GM19351 (cell line): ENCODE results near the gene CYFIP2.

ENCODE experiments used
- ATAC-seq: cut with Tn5 transposase; IDR thresholded peaks from one replicate; pipeline ENCODE4 v1.9.1; 2021; ENCODE audit warnings: mild to moderate bottlenecking, moderate library complexity; ENCODE audit not compliant: unreplicated experiment

The CYFIP2 gene

GRCh38 chr5:157285310-157286035, 19.6 kb downstream of the CYFIP2 start:
- ATAC-seq: no peak

GRCh38 chr5:157286761-157287211, 20.9 kb downstream of the CYFIP2 start:
- no peak for ATAC-seq

- ATAC-seq: no peak
These were observed 22.7 kb downstream of the CYFIP2 start for GRCh38 chr5:157288405-157289163.

GRCh38 chr5:157289164-157289819, 23.4 kb downstream of the CYFIP2 start:
- no peak for ATAC-seq

GRCh38 chr5:157290156-157290980, 24.4 kb downstream of the CYFIP2 start:
- no peak for ATAC-seq

- peak; percentile 93 for ATAC-seq
These were observed 25.2 kb downstream of the CYFIP2 start for GRCh38 chr5:157290981-157291711.

GRCh38 chr5:157292599-157292998, 26.7 kb downstream of the CYFIP2 start:
- ATAC-seq: no peak

- no peak for ATAC-seq
These were observed 28.6 kb downstream of the CYFIP2 start for GRCh38 chr5:157294407-157295091.

- no peak for ATAC-seq
These were observed 29.3 kb downstream of the CYFIP2 start for GRCh38 chr5:157295247-157295646.

- ATAC-seq: no peak
These were observed 34.6 kb downstream of the CYFIP2 start for GRCh38 chr5:157300564-157300963.

- ATAC-seq: no peak
These were observed 35.1 kb downstream of the CYFIP2 start for GRCh38 chr5:157301066-157301465.

- no peak for ATAC-seq
These were observed 37.1 kb downstream of the CYFIP2 start for GRCh38 chr5:157303023-157303422.

- ATAC-seq: no peak
These were observed 37.9 kb downstream of the CYFIP2 start for GRCh38 chr5:157303667-157304327.

GRCh38 chr5:157306081-157306480, 40.2 kb downstream of the CYFIP2 start:
- no peak for ATAC-seq

- peak; percentile 41 for ATAC-seq
These were observed 41.0 kb downstream of the CYFIP2 start for GRCh38 chr5:157306692-157307471.

- peak; percentile 40 for ATAC-seq
These were observed 43.0 kb downstream of the CYFIP2 start for GRCh38 chr5:157308836-157309465.

- no peak for ATAC-seq
These were observed 43.9 kb downstream of the CYFIP2 start for GRCh38 chr5:157309796-157310195.

- ATAC-seq: no peak
These were observed 45.7 kb downstream of the CYFIP2 start for GRCh38 chr5:157311595-157311994.
